GM18498 (cell line): ENCODE measurements around the gene GATAD2B.

ENCODE experiments used
- ATAC-seq: cut with Tn5 transposase; IDR thresholded peaks from one replicate; pipeline ENCODE4 v1.9.1; 2021; ENCODE audit warnings: mild to moderate bottlenecking, moderate library complexity; ENCODE audit not compliant: unreplicated experiment

The GATAD2B gene

DNA sequence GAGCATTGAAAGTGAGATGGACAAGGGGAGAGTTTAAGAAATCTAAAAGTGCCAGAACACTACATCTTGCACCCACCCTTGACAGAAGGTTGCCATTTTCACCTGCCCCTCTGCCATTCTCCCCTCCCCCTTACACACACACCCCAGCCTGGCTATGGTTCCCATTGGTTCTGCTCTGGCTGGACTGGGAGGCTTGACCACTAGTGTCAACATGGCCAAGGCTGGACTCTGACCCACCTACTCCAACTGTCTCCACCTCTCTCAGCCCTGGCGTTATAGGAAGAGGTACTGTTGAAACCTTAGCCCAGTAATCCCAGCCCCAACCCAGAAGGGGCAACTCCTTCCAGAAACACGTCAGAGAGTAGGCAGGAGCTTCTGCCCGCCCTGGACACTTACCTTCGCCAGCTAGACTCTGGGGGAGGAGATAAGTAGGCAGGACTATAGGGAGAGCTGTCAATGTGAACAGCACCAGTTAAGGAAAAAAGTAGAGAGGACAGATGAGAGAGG, 31.1 kb upstream of the GATAD2B start:
- no peak for ATAC-seq

DNA sequence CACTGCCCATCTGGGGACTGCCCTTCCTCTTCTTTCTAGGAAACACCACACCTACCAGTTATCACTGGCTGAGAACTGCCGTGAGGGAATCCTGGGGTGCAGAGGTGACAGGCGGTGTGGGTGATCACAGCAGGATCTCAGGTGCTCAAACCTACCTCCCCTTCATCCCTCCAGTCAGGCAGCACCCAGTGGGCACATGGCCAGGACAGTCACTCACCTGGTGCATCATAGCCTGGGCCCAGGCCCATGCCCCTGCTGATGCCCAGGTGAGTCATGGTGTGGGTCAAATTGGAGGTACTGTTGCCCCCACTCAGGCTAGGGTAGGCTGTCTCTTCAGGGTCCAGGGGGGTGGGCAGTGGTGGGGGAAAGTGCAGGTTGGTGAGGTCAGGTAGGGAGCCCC, 29.0 kb upstream of the GATAD2B start:
- no peak for ATAC-seq

DNA sequence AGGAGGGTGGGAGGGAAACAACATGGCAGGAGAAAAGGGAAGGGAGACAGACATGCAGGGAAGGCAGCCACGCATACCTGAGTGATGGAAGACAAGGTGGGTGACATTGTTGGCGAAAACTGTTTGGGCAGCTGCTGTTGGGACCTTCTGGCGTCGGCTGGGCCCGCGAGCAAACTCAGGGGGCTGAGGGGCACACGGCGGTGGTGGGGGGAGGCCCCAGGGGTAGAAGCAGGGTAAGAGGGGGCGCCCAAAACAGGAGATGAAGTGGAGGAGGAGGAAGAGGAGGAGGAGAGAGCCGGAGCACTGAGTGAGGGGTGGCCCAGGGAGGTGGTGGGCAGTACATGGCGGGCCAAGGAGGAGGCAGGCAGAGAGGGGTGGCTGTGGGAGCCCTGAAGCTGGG, 28.4 kb upstream of the GATAD2B start:
- ATAC-seq = no peak

DNA sequence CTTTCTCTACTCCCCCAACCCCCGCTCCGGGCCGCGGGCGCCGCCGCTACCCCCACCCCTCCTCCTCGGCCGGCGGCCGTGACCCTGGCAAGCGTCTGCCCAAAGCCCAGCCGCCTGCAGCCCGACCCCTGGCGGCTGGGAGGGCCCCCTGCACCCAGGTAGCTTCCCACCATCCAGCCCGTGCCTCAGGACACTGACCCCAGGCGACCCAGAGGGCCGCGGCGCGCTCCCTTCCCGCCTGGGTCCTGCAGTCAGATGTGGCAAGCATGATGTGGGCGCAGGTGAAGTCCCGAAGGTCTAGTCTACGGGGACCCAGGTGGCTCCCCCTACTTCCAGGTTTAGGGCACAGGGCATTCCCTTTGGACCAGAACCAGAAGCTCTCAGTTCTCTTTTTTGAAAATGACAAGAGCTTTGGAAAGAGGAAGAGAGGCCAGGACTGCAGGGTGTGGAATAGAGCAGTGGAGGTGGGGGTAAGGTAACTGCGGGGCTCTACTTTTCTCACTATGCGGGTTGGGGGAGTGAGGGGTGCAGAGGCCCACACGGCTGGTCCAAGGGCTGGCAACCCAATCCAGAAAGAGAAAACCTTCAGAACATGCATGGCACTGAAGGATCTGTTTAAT, 24.0 kb upstream of the GATAD2B start, which contains the start of gene DENND4B:
TSS of gene DENND4B (minus strand) at position 97 of the 620 bp plus-strand sequence. CDS start 2,344 bp downstream, outside the sequence.
- peak; percentile 72 for ATAC-seq

GRCh38 chr1:153945795-153946621, 23.2 kb upstream of the GATAD2B start:
- peak; percentile 70 for ATAC-seq

DNA sequence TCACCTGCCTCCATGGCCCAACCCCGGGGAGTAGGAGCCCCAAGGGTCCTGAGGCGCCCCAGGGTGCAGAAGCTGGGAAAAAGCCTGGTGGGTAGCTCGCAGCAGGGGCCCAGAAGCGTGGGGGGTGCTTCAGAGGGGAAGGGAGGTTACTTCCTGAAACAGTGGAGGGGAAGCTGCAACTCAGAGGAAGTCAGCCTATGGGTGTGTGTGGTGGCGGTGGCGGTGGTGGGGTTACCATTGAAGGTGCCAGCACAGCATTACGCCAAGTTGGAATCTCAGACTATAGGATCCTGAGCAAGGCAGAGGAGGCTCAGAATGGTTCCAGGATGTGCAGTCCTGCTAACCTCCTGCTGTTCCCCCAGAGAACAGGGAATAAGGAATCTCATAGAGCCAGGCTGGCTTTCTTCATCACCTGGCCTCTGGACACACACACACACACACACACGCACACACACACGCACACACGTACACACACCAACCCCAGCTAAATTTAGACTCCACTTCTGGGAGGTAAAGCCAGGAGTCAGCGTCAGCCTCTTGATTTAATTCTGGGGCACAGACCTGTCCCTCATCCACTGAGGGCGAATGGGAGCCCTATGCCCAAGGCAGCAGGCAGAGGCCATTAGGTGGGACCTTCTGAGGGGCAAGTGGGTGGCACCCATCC, 22.5 kb upstream of the GATAD2B start:
- peak; percentile 24 for ATAC-seq

GRCh38 chr1:153944827-153945117, 22.0 kb upstream of the GATAD2B start:
- ATAC-seq = no peak

DNA sequence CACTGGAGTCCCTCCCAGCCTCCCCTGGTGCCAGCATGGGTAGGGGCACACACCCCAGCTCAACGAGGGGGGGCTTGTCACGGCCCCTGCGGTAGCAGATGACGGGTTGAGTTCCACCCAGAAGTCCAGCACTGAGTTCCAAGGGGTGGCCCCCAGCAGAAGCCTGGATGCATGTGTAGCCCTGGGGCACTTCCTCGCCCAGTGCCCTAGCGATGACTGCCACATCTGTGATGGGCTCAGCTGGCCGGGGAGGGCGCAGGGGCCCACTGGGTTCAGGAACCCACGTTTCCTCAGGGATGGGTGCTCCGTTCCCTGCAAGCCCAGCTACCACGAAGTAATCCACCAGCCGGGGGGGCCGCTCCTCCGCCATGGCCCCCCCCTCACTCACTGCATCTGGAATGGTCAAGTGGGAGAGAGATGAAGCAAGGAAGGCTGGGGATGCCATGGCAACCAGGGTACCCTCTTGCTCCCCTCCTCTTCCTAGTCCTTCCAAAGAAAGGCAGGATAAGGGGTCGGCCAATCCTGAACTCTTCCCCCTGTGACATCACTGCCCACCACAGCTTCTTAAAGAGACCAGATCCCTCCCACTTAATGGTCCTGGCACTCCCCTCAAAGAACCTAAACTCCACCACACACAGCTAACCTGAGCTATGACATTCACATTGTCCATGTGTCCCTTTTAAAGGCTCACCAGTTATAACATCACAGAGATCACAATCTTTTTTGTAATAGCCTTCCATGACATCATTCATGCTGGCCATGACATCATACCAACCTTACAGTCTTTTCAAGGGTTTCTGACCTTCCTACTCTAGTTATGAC, 21.4 kb upstream of the GATAD2B start:
- no peak for ATAC-seq

GRCh38 chr1:153942766-153943549, 20.2 kb upstream of the GATAD2B start:
- ATAC-seq = no peak

- no peak for ATAC-seq
Measured at GRCh38 chr1:153941826-153942725, 19.3 kb upstream of the GATAD2B start.

DNA sequence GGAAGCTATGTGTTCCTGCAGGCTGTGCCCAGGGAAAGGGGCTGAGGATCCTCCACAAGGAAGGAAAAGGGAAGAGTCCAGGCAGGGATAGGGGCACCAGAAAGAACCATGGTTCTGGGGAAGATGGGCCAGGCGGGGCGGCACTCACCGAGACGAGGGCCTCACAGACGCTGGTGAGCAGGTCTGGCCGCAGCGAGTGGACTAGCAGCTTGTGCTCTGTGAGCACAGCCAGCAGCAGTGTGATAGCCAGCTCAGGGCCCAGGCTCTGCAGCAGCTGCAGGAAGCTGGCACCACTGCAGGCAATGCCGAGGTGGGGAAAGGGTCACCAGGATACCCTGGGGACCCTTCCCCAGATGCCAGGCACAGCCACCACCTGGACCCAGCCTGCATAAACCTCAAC, 18.0 kb upstream of the GATAD2B start:
- ATAC-seq = no peak

DNA sequence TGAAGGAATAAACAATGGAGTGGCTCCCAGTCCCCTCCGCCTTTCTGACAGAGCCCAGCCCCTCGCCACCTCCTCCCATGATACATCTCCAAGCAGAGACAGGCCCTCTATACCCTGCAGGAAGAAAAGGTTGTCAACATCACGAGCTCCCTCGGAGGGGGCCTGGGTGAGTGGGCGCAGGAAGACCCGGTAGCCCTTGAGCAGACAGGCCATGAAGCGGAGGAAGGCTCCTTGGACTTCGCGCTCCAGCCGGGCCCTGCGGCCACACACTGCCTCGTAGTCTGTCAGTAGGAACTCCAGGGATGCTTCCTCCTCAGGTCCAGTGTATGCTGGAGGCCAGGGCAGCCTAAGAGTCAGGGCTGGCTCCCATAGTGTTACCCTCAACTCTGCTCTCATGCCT, 16.7 kb upstream of the GATAD2B start:
- ATAC-seq = no peak

GRCh38 chr1:153938996-153939395, 16.2 kb upstream of the GATAD2B start:
- ATAC-seq = no peak

DNA sequence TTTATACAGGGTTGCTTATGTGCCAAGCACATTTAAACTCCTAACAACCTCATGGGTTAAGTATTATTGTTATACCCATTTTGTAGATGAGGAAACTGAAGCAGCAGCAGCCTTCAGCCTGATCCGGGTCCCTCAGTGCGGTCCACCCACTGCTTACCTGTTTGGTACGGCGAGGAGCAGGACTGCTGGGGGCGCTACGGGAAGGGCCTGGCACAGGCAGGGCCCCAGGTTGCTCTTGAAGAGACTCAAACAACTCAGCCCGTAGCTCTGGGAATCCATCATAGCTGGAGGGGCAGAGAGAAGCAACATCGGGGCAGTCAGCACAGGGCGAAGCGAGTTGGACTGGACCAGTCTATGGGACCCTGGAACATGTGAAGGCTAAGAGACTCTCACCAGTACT, 14.6 kb upstream of the GATAD2B start:
- no peak for ATAC-seq

- no peak for ATAC-seq
Measured at GRCh38 chr1:153936011-153936802, 13.4 kb upstream of the GATAD2B start.

- ATAC-seq = no peak
Measured at GRCh38 chr1:153934746-153935145, 12.0 kb upstream of the GATAD2B start.

- ATAC-seq = no peak
Measured at GRCh38 chr1:153933955-153934354, 11.2 kb upstream of the GATAD2B start.

GRCh38 chr1:153933430-153933829, 10.7 kb upstream of the GATAD2B start:
- no peak for ATAC-seq
